ENCODE data around the gene GIPC2.
A peak's percentile ranks its signal among the peaks of the same experiment; 100 is the strongest.
"Not testable (repeated sequence)": the region's sequence is repeated elsewhere in the genome, so short reads cannot be mapped to it uniquely, and the experiment has no call there.

GIPC2 gene

GRCh38 chr1:78045926-78046778, at the start of gene GIPC2:
TSS of gene GIPC2 (plus strand) at chr1:78045966. CDS start at chr1:78046095, 129 bp downstream.
- ATAC-seq = peak; percentile 35 to 53

- no peak for ATAC-seq
Measured at GRCh38 chr1:77996734-77997133, 49.0 kb upstream of the GIPC2 start.

GRCh38 chr1:78000536-78000935, 45.2 kb upstream of the GIPC2 start:
- not testable (repeated sequence) for ATAC-seq

GRCh38 chr1:78003070-78003746, 42.6 kb upstream of the GIPC2 start:
- no peak for ATAC-seq

- peak; percentile 50 to 62 for ATAC-seq
Measured at GRCh38 chr1:78003882-78004718, 41.7 kb upstream of the GIPC2 start.

- peak; percentile 97 to 98 for ATAC-seq
Measured at GRCh38 chr1:78004719-78005447, 40.9 kb upstream of the GIPC2 start, which contains the start of gene DNAJB4. TSS of gene DNAJB4 (plus strand) at chr1:78004939. CDS start at chr1:78005111, 172 bp downstream.

GRCh38 chr1:78005448-78005722, 40.4 kb upstream of the GIPC2 start:
- ATAC-seq = no peak

- no peak for ATAC-seq
Measured at GRCh38 chr1:78005755-78006154, 40.0 kb upstream of the GIPC2 start.

GRCh38 chr1:78006521-78006920, 39.2 kb upstream of the GIPC2 start:
- no peak for ATAC-seq

GRCh38 chr1:78007677-78008341, 38.0 kb upstream of the GIPC2 start:
- ATAC-seq = no peak

- no peak for ATAC-seq
Measured at GRCh38 chr1:78009276-78009675, 36.5 kb upstream of the GIPC2 start.

- no peak for ATAC-seq
Measured at GRCh38 chr1:78009836-78010235, 35.9 kb upstream of the GIPC2 start.

GRCh38 chr1:78011050-78011449, 34.7 kb upstream of the GIPC2 start:
- no peak for ATAC-seq

- ATAC-seq = no peak
Measured at GRCh38 chr1:78015148-78015547, 30.6 kb upstream of the GIPC2 start.

GRCh38 chr1:78019024-78019423, 26.7 kb upstream of the GIPC2 start:
- no peak for ATAC-seq

GRCh38 chr1:78021134-78021533, 24.6 kb upstream of the GIPC2 start:
- not testable (repeated sequence) for ATAC-seq

- no peak for ATAC-seq
Measured at GRCh38 chr1:78029793-78030192, 16.0 kb upstream of the GIPC2 start.

- ATAC-seq = no peak
Measured at GRCh38 chr1:78032996-78033796, 12.6 kb upstream of the GIPC2 start.

- no peak for ATAC-seq
Measured at GRCh38 chr1:78033797-78034172, 12.0 kb upstream of the GIPC2 start.

GRCh38 chr1:78035121-78035520, 10.6 kb upstream of the GIPC2 start:
- ATAC-seq = no peak

GRCh38 chr1:78036450-78036849, 9.3 kb upstream of the GIPC2 start:
- no peak for ATAC-seq

Measured in activated CD4-positive, CD25-positive, alpha-beta regulatory T cell treated with anti-CD3 and anti-CD28 coated beads, Interleukin-2, amount 50 U/mL, for 24 hours (primary cell).